ENCODE measurements around the gene PUS1. TPM values are rescaled to one million over a fixed set of nuclear protein-coding genes. Genes with fewer than 3 reads are reported as not detected.

PUS1 gene
- total and polyA plus RNA-seq, 2 of the 4 experiments (the other 2 are of a cell fraction), result 14.0 to 36.7 TPM

DNA sequence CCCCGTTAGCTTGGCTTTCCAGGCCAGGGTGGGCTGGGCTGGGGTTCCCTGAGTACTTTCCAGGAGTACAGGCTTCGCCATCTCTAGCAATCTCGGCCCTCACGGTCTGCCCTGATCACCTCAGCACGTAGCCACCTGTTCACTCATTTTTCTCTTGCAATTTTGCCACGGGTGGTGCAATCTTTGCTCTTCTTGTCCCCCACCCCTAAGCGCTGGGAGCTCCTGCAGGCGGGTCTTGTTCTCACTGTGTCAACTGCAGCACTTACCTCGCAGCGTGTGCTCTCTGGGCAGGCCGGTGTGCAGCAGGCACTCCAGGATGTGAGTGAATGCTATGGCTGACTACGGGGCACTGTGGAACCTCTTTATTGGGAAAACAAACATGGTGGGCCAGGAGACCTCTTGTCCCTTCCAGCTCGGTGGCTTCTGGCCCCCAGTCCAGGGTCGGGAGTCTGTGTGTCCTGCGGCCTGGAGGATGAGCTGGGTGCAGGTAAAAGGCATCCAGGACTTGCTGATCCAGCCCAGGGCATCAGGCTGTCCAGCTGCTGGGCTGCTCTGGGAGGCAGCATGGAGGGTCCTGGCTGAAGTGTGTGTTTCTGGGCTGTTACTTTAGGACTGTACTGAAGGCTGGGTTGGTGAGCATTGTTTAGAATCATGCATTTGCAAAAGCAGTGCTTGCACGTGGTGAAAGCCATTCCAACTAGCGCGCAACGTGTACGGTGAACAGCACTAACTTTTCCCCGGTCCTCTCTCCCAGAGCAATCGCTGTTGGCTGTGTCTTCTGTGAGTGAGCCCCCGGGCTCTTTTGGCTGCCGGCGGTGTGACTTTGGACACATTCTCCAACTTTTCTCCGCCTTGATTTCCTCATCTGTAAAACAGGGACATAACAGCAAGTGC lies 36.1 kb upstream of the PUS1 start:
- H3K4me3 ChIP-seq (ENCODE audit: insufficient read depth, low read depth, low read length), result no peak overlapping the region
- H3K14ac ChIP-seq (replicated peaks; ENCODE audit: low read depth, low read length), result no peak overlapping the region
- H2AK5ac ChIP-seq (ENCODE audit: low read depth, low read length), result no peak overlapping the region
- no peak overlapping the region for H4K8ac ChIP-seq (ENCODE audit: low read depth in 2 of 2, low read length in 2 of 2)
- H3K4ac ChIP-seq (ENCODE audit: low read depth, low read length), result no peak overlapping the region
- no peak overlapping the region for H4K91ac ChIP-seq (ENCODE audit: insufficient read depth, low read depth, low read length)
- H3K36me3 ChIP-seq (ENCODE audit: control insufficient read depth, insufficient read depth, low read length), result peaks cover 10% of the 10 kb centered on the region; the same call in 1 of the 2 replicates
- intact Hi-C loops (cut with micrococcal nuclease), result no loop called here
- peaks cover 7 to 20% of the 10 kb centered on the region in 2 experiments for H3K79me1 ChIP-seq (ENCODE audit: low read depth in 1 of 2, low read length in 2 of 2)
- no peak overlapping the region for H2BK20ac ChIP-seq (ENCODE audit: low read depth, low read length)
- in situ Hi-C loops (cut with MboI; ENCODE audit: low sequenced_read_pairs), result no loop called here
- no peak overlapping the region for H4K5ac ChIP-seq (ENCODE audit: low read depth, low read length)
- no peak overlapping the region for H2BK120ac ChIP-seq (ENCODE audit: low read depth, low read length)
- no peak for TF ChIP-seq POLR2A (IDR thresholded peaks at IDR 0.05; ENCODE audit: low read depth, low read length)
- no peak for TF ChIP-seq RAD21 (IDR thresholded peaks at IDR 0.05; ENCODE audit: low read length)
- no peak for TF ChIP-seq MXI1 (IDR thresholded peaks at IDR 0.05; ENCODE audit: borderline replicate concordance, low read depth, low read length)
- TF ChIP-seq SMC3 (IDR thresholded peaks at IDR 0.05; ENCODE audit: low read depth, low read length), result no peak
- no peak for TF ChIP-seq RCOR1 (IDR thresholded peaks at IDR 0.05; ENCODE audit: insufficient replicate concordance, low read length)
- TF ChIP-seq, protein P1, sequence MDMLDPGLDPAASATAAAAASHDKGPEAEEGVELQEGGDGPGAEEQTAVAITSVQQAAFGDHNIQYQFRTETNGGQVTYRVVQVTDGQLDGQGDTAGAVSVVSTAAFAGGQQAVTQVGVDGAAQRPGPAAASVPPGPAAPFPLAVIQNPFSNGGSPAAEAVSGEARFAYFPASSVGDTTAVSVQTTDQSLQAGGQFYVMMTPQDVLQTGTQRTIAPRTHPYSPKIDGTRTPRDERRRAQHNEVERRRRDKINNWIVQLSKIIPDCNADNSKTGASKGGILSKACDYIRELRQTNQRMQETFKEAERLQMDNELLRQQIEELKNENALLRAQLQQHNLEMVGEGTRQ (IDR thresholded peaks at IDR 0.05; ENCODE audit: low read depth, low read length), result no peak
- no peak for TF ChIP-seq CHD1 (IDR thresholded peaks at IDR 0.05; ENCODE audit: low read depth, low read length)
- no peak for TF ChIP-seq NFE2L2 (IDR thresholded peaks at IDR 0.05; ENCODE audit: low read depth, low read length)
- H3K9me1 ChIP-seq (ENCODE audit: insufficient read depth, low read length), result 0 out of 2 replicates have a peak, but pooled peaks cover 2% of the 10 kb centered on the region
- H3K4me1 ChIP-seq (ENCODE audit: control insufficient read depth, insufficient read depth, low read length), result peaks cover 10% of the 10 kb centered on the region
- H2BK5ac ChIP-seq (ENCODE audit: low read depth, low read length, poor library complexity, severe bottlenecking), result no peak overlapping the region
- no peak overlapping the region for H3K9ac ChIP-seq (ENCODE audit: low read depth, low read length)
- H4K20me1 ChIP-seq (ENCODE audit: insufficient read depth, low read length), result peaks cover 18% of the 10 kb centered on the region
- H3K4me2 ChIP-seq (ENCODE audit: low read depth, low read length), result no peak overlapping the region
- 71% methylated on average over 14 of the region's 26 CpGs; no CpG with 5 or more reads in 1 of the 2 experiments for WGBS, 2 experiments (ENCODE audit: extremely low coverage in 2 of 2, insufficient read length in 1 of 2)
- no peak overlapping the region for H2AFZ ChIP-seq (replicated peaks; ENCODE audit: low read length, poor library complexity)
- H3K27ac ChIP-seq (ENCODE audit: insufficient read depth, low read length), result no peak overlapping the region
- H3K18ac ChIP-seq (ENCODE audit: low read depth, low read length), result no peak overlapping the region
- dilution Hi-C loops (cut with HindIII; ENCODE audit: low sequenced_read_pairs, unreplicated experiment), result no loop called here
- no TSS peak for BruUV-seq (replicated peaks)
- ChIA-PET POLR2A (ENCODE audit: unreplicated experiment) (no interaction called here), CTCF (no interaction called here)
- H3K23ac ChIP-seq (ENCODE audit: low read depth, low read length), result no peak overlapping the region
- DNase-seq, result no peak
- H3K56ac ChIP-seq (ENCODE audit: extremely low read depth, insufficient read depth, low read length), result no peak overlapping the region
- H3K9me3 ChIP-seq (ENCODE audit: control insufficient read depth, insufficient read depth, low read length), result no peaks in the 10 kb centered on the region
- no peak overlapping the region for H2AK9ac ChIP-seq (replicated peaks; ENCODE audit: low read depth, low read length, poor library complexity)
- H2BK15ac ChIP-seq (ENCODE audit: low read depth, low read length), result no peak overlapping the region
- peaks cover 13% of the 10 kb centered on the region for H3K27me3 ChIP-seq (ENCODE audit: control insufficient read depth, insufficient read depth, low read length)
- no peak for ATAC-seq (ENCODE audit: low read depth)

Data from IMR-90 (cell line).